HL-60/S4 (cell line): ENCODE data around the gene PACS2.
"Not testable (repeated sequence)": the region's sequence is repeated elsewhere in the genome, so short reads cannot be mapped to it uniquely, and the experiment has no call there.

Source experiments
- in situ Hi-C: fragments of 300-500 bp; cut with MboI; formaldehyde crosslinking; loops from 2 replicates; pipeline ENCODE4 v1.14.3; 2022; ENCODE audit warnings: low sequenced_read_pairs

PACS2 gene

GRCh38 chr14:105348945-105349699 is 34.6 kb downstream of the PACS2 start:
- in situ Hi-C loops: no loop called here

- in situ Hi-C loops: loop anchor here (10.0 kb wide), 1 partner anchor 255 kb away; no protein-coding TSS in a partner anchor
Observed at GRCh38 chr14:105349992-105350391, 35.4 kb downstream of the PACS2 start.

- in situ Hi-C loops: loop anchor here (10.0 kb wide), 1 partner anchor 256 kb away; no protein-coding TSS in a partner anchor
Observed at GRCh38 chr14:105350450-105351244, 36.1 kb downstream of the PACS2 start.

GRCh38 chr14:105351410-105351809 is 36.9 kb downstream of the PACS2 start:
- in situ Hi-C loops: loop anchor here (10.0 kb wide), 1 partner anchor 257 kb away; no protein-coding TSS in a partner anchor

GRCh38 chr14:105351920-105352851 is 37.6 kb downstream of the PACS2 start:
- in situ Hi-C loops: loop anchor here (10.0 kb wide), 1 partner anchor 257 kb away; no protein-coding TSS in a partner anchor

- in situ Hi-C loops: loop anchor here (10.0 kb wide), 1 partner anchor 258 kb away; no protein-coding TSS in a partner anchor
Observed at GRCh38 chr14:105353136-105353535, 38.6 kb downstream of the PACS2 start.

- in situ Hi-C loops: loop anchor here (10.0 kb wide), 1 partner anchor 260 kb away; no protein-coding TSS in a partner anchor
Observed at GRCh38 chr14:105354541-105354940, 40.0 kb downstream of the PACS2 start.

GRCh38 chr14:105355049-105355575 is 40.6 kb downstream of the PACS2 start:
- in situ Hi-C loops: loop anchor here (10.0 kb wide), 1 partner anchor 260 kb away; no protein-coding TSS in a partner anchor

GRCh38 chr14:105355850-105356604 is 41.5 kb downstream of the PACS2 start:
- in situ Hi-C loops: loop anchor here (10.0 kb wide), 1 partner anchor 261 kb away; no protein-coding TSS in a partner anchor

- in situ Hi-C loops: loop anchor here (10.0 kb wide), 1 partner anchor 262 kb away; no protein-coding TSS in a partner anchor
Observed at GRCh38 chr14:105356927-105357326, 42.4 kb downstream of the PACS2 start.

- in situ Hi-C loops: loop anchor here (10.0 kb wide), 1 partner anchor 263 kb away; no protein-coding TSS in a partner anchor
Observed at GRCh38 chr14:105357626-105358025, 43.1 kb downstream of the PACS2 start.

- in situ Hi-C loops: loop anchor here (10.0 kb wide), 1 partner anchor 263 kb away; no protein-coding TSS in a partner anchor
Observed at GRCh38 chr14:105358140-105358846, 43.7 kb downstream of the PACS2 start.

GRCh38 chr14:105358943-105359342 is 44.4 kb downstream of the PACS2 start:
- in situ Hi-C loops: loop anchor here (10.0 kb wide), 1 partner anchor 264 kb away; no protein-coding TSS in a partner anchor

- in situ Hi-C loops: not testable (repeated sequence)
Observed at GRCh38 chr14:105361412-105361811, 46.9 kb downstream of the PACS2 start.

GRCh38 chr14:105363847-105364708 is 49.5 kb downstream of the PACS2 start:
- in situ Hi-C loops: no loop called here

- in situ Hi-C loops: no loop called here
Observed at GRCh38 chr14:105365101-105365500, 50.6 kb downstream of the PACS2 start.

GRCh38 chr14:105365681-105366080 is 51.1 kb downstream of the PACS2 start:
- in situ Hi-C loops: no loop called here
